Measurements from ENCODE around the gene RANBP2. TPM values are rescaled to one million over a fixed set of nuclear protein-coding genes. Genes with fewer than 3 reads are reported as not detected.

The RANBP2 gene
- total RNA-seq, 1 experiment from 2014 or later = 69.5 TPM

- ChIA-PET CTCF (no interaction called here), POLR2A (no interaction called here), RAD21 (ENCODE audit: low non-redundant PET in 1 of 2, low total read pairs in 2 of 2, uncharacterized antibody in 2 of 2, unreplicated experiment in 2 of 2) (interaction anchor here in 1 of 2 experiments (0.6 kb wide), 1 partner anchor 178 kb away, joined by 6 read pairs; no protein-coding TSS in a partner anchor)
- Histone ChIP-seq H3K9me2 (ENCODE audit: insufficient read depth) (no peaks in the 10 kb centered on the region), H3K4me3 (replicated peaks in 1 of 2; ENCODE audit: low read depth in 1 of 2, low read length in 2 of 2) (no peak overlapping the region), H2AFZ (ENCODE audit: low read depth, low read length, poor library complexity, severe bottlenecking) (no peak overlapping the region), H3K27ac (ENCODE audit: low read depth, low read length) (no peak overlapping the region), H3K4me2 (ENCODE audit: low read length) (no peak overlapping the region), H3K9me3 (ENCODE audit: control insufficient read depth in 1 of 2, insufficient read depth in 1 of 2, low read depth in 1 of 2, low read length in 2 of 2) (no peaks in the 10 kb centered on the region), H3K27me3 (ENCODE audit: insufficient read depth, low read length) (no peaks in the 10 kb centered on the region), H3K9ac (ENCODE audit: low read length) (no peak overlapping the region), H3K4me1 (ENCODE audit: control insufficient read depth in 1 of 2, insufficient read depth in 2 of 2, low read length in 2 of 2) (no peaks in the 10 kb centered on the region), H3K36me3 (ENCODE audit: control insufficient read depth in 1 of 2, insufficient read depth in 2 of 2, low read length in 2 of 2) (0 out of 4 replicates have a peak, but pooled peaks cover 0 to 3% of the 10 kb centered on the region in 2 experiments), H3K79me2 (ENCODE audit: insufficient read depth, low read length) (no peaks in the 10 kb centered on the region), H4K20me1 (ENCODE audit: insufficient read depth) (no peaks in the 10 kb centered on the region)
- DNase-seq (ENCODE audit: low read depth, low spot score) (no peak), ATAC-seq (no peak)
- intact Hi-C loops (cut with micrococcal nuclease) = no loop called here
- TF ChIP-seq JUND (IDR thresholded peaks at IDR 0.05) (no peak), ZBTB33 (IDR thresholded peaks at IDR 0.05; ENCODE audit: extremely low read depth, insufficient replicate concordance, low read length) (no peak), CBX3 (IDR thresholded peaks at IDR 0.05; ENCODE audit: low read depth) (no peak), EZH2 (IDR thresholded peaks at IDR 0.05) (no peak), MAX (IDR thresholded peaks at IDR 0.05) (no peak), EZH2phosphoT487 (IDR thresholded peaks at IDR 0.05; ENCODE audit: borderline replicate concordance) (no peak), FOSL1 (IDR thresholded peaks at IDR 0.05; ENCODE audit: low read depth) (no peak), ZFX (IDR thresholded peaks at IDR 0.05) (no peak), ELF1 (IDR thresholded peaks at IDR 0.05; ENCODE audit: borderline replicate concordance, low read depth) (no peak), CEBPB (IDR thresholded peaks at IDR 0.05; ENCODE audit: low read depth) (no peak), SIN3A (IDR thresholded peaks at IDR 0.05; ENCODE audit: low read depth) (no peak), YY1 (IDR thresholded peaks at IDR 0.05; ENCODE audit: extremely low read depth, insufficient replicate concordance, low read depth, low read length) (no peak), RAD21 (IDR thresholded peaks at IDR 0.05; ENCODE audit: low read depth) (no peak), POLR2A (IDR thresholded peaks at IDR 0.05; ENCODE audit: borderline replicate concordance, extremely low read depth, insufficient read depth, insufficient read length) (no peak), ZNF274 (IDR thresholded peaks at IDR 0.05; ENCODE audit: low read depth, low read length) (no peak)
- TF ChIP-seq, protein P1, sequence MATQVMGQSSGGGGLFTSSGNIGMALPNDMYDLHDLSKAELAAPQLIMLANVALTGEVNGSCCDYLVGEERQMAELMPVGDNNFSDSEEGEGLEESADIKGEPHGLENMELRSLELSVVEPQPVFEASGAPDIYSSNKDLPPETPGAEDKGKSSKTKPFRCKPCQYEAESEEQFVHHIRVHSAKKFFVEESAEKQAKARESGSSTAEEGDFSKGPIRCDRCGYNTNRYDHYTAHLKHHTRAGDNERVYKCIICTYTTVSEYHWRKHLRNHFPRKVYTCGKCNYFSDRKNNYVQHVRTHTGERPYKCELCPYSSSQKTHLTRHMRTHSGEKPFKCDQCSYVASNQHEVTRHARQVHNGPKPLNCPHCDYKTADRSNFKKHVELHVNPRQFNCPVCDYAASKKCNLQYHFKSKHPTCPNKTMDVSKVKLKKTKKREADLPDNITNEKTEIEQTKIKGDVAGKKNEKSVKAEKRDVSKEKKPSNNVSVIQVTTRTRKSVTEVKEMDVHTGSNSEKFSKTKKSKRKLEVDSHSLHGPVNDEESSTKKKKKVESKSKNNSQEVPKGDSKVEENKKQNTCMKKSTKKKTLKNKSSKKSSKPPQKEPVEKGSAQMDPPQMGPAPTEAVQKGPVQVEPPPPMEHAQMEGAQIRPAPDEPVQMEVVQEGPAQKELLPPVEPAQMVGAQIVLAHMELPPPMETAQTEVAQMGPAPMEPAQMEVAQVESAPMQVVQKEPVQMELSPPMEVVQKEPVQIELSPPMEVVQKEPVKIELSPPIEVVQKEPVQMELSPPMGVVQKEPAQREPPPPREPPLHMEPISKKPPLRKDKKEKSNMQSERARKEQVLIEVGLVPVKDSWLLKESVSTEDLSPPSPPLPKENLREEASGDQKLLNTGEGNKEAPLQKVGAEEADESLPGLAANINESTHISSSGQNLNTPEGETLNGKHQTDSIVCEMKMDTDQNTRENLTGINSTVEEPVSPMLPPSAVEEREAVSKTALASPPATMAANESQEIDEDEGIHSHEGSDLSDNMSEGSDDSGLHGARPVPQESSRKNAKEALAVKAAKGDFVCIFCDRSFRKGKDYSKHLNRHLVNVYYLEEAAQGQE (IDR thresholded peaks at IDR 0.05; ENCODE audit: low read depth) = no peak
- TF ChIP-seq, protein P2, sequence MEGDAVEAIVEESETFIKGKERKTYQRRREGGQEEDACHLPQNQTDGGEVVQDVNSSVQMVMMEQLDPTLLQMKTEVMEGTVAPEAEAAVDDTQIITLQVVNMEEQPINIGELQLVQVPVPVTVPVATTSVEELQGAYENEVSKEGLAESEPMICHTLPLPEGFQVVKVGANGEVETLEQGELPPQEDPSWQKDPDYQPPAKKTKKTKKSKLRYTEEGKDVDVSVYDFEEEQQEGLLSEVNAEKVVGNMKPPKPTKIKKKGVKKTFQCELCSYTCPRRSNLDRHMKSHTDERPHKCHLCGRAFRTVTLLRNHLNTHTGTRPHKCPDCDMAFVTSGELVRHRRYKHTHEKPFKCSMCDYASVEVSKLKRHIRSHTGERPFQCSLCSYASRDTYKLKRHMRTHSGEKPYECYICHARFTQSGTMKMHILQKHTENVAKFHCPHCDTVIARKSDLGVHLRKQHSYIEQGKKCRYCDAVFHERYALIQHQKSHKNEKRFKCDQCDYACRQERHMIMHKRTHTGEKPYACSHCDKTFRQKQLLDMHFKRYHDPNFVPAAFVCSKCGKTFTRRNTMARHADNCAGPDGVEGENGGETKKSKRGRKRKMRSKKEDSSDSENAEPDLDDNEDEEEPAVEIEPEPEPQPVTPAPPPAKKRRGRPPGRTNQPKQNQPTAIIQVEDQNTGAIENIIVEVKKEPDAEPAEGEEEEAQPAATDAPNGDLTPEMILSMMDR (IDR thresholded peaks at IDR 0.05 in 2 of 3, conservative IDR thresholded peaks at IDR 0.05 in 1 of 3; ENCODE audit: borderline replicate concordance in 1 of 3, insufficient read depth in 1 of 3, low read depth in 2 of 3, low read length in 2 of 3) = no peak
- BruUV-seq (replicated peaks) = no TSS peak
These were observed 106.0 kb downstream of the RANBP2 start for GRCh38 chr2:108825254-108825653.
